ENCODE measurements around the gene GRB10. TPM values are rescaled to one million over a fixed set of nuclear protein-coding genes. Genes with fewer than 3 reads are reported as not detected.

The GRB10 gene
- total RNA-seq, 4 donors from 2014 or later: 40.4 to 88.6 (median 61.1) TPM

GRCh38 chr7:50710441-50711154, 72.1 kb downstream of the GRB10 start:
- intact Hi-C loops (cut with DNase I; ENCODE audit: low total_unique reads): loop anchor here (2.0 to 5.0 kb wide), 2 partner anchors 54 to 92 kb away; no protein-coding TSS in a partner anchor
- Histone ChIP-seq H3K27me3 (no peaks in the 10 kb centered on the region), H3K27ac (peak overlapping the region; percentile 33 to 73 (median 59)), H3K36me3 (no peaks in the 10 kb centered on the region), H3K4me1 (peaks cover 36 to 63% of the 10 kb centered on the region in 2 donors), H3K4me3 (no peak overlapping the region), H3K9me3 (no peaks in the 10 kb centered on the region)
- in situ Hi-C loops (cut with MboI; ENCODE audit: low sequenced_read_pairs in 4 of 4): no loop called here
- TF ChIP-seq CTCF (IDR thresholded peaks at IDR 0.05 in 4 of 5, conservative IDR thresholded peaks at IDR 0.05 in 1 of 5) (no peak), POLR2A (IDR thresholded peaks at IDR 0.05) (no peak)
- DNase-seq (no peak), ATAC-seq (peak in 1 of 2 donors; percentile 36)

GRCh38 chr7:50709151-50709550, 73.5 kb downstream of the GRB10 start:
- TF ChIP-seq POLR2A (IDR thresholded peaks at IDR 0.05): no peak
- no peak for TF ChIP-seq CTCF (IDR thresholded peaks at IDR 0.05 in 4 of 5, conservative IDR thresholded peaks at IDR 0.05 in 1 of 5)
- no peak for ATAC-seq
- Histone ChIP-seq H3K27ac (peak overlapping the region in 3 of 4 donors; percentile 22 to 73 (median 71)), H3K4me1 (peaks cover 31 to 57% of the 10 kb centered on the region in 2 donors), H3K4me3 (no peak overlapping the region), H3K27me3 (no peaks in the 10 kb centered on the region), H3K36me3 (no peaks in the 10 kb centered on the region), H3K9me3 (no peaks in the 10 kb centered on the region)
- DNase-seq: no peak
- intact Hi-C loops (cut with DNase I; ENCODE audit: low total_unique reads): no loop called here
- in situ Hi-C loops (cut with MboI; ENCODE audit: low sequenced_read_pairs in 4 of 4): no loop called here

- TF ChIP-seq CTCF (IDR thresholded peaks at IDR 0.05 in 4 of 5, conservative IDR thresholded peaks at IDR 0.05 in 1 of 5) (no peak), POLR2A (IDR thresholded peaks at IDR 0.05) (no peak)
- Histone ChIP-seq H3K4me3 (no peak overlapping the region), H3K4me1 (peaks cover 21 to 41% of the 10 kb centered on the region in 2 donors), H3K27ac (no peak overlapping the region), H3K9me3 (no peaks in the 10 kb centered on the region), H3K36me3 (peaks cover 0 to 6% of the 10 kb centered on the region in 2 donors), H3K27me3 (no peaks in the 10 kb centered on the region)
- no peak for ATAC-seq
- DNase-seq: no peak
- intact Hi-C loops (cut with DNase I; ENCODE audit: low total_unique reads): no loop called here
- in situ Hi-C loops (cut with MboI; ENCODE audit: low sequenced_read_pairs in 4 of 4): no loop called here
Observed at GRCh38 chr7:50707236-50708006, 75.3 kb downstream of the GRB10 start.

GRCh38 chr7:50706469-50706937, 76.2 kb downstream of the GRB10 start:
- in situ Hi-C loops (cut with MboI; ENCODE audit: low sequenced_read_pairs in 4 of 4) (no loop called here), intact Hi-C loops (cut with DNase I; ENCODE audit: low total_unique reads) (no loop called here)
- peaks cover 12 to 32% of the 10 kb centered on the region in 2 donors for H3K4me1 ChIP-seq
- no peak for ATAC-seq
- no peak overlapping the region for H3K27ac ChIP-seq
- peaks cover 0 to 15% of the 10 kb centered on the region in 2 donors for H3K36me3 ChIP-seq
- no peaks in the 10 kb centered on the region for H3K9me3 ChIP-seq
- H3K27me3 ChIP-seq: no peaks in the 10 kb centered on the region
- no peak overlapping the region for H3K4me3 ChIP-seq
- TF ChIP-seq POLR2A (IDR thresholded peaks at IDR 0.05) (no peak), CTCF (IDR thresholded peaks at IDR 0.05 in 4 of 5, conservative IDR thresholded peaks at IDR 0.05 in 1 of 5) (no peak)
- DNase-seq: no peak
